ENCODE measurements around the gene PI4KB.

DNA sequence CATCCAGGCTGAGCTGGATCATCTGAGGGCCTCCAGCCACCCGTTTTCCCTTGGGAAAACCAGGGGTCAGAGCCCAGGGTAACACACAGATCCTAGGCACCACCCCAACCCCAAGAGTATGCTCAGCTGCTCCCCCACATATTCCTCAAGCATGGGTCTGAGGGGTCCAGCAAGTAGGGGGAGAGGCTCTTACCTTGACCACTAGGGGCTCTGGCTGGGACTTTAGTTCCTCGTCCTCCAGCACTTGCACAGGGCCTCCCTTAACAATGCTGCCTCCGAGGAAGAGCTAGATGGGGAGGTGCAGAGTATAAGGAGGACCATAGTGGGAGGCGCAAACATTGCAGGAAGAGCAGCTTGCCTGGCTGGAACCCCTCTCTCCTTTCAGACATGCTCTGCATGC lies 37.8 kb upstream of the PI4KB start:
- no peak for TF ChIP-seq TARDBP (IDR thresholded peaks at IDR 0.05)
- no peak for TF ChIP-seq SUZ12 (IDR thresholded peaks at IDR 0.05)
